Parathyroid adenoma (tissue), 2 donors: ENCODE data around the gene SVIL.

Experiments
- H2AFZ ChIP-seq: fragments of 300-600 bp; sonication (generic); one replicate; pipeline ENCODE4 v1.7.0; 2017; ENCODE audit warnings: antibody characterized with exemption, mild to moderate bottlenecking
- H3K27ac ChIP-seq: fragments of 300-600 bp; sonication (generic); one replicate; pipeline ENCODE4 v1.7.0; 2017
- H3K27me3 ChIP-seq: fragments of 300-600 bp; sonication (generic); one replicate; pipeline ENCODE4 v1.7.0; 2017; ENCODE audit warnings: low read length; ENCODE audit not compliant: control insufficient read depth, insufficient read depth
- H3K36me3 ChIP-seq: fragments of 300-600 bp; sonication (generic); one replicate; pipeline ENCODE4 v1.7.0; 2017; ENCODE audit warnings: low read length; ENCODE audit not compliant: control insufficient read depth, insufficient read depth
- H3K4me1 ChIP-seq: fragments of 300-600 bp; sonication (generic); one replicate; pipeline ENCODE4 v1.7.0; 2017; ENCODE audit warnings: control low read depth
- H3K4me2 ChIP-seq: fragments of 300-600 bp; sonication (generic); one replicate; pipeline ENCODE4 v1.7.0; 2017; ENCODE audit warnings: low read length
- H3K4me3 ChIP-seq: fragments of 300-600 bp; sonication (generic); one replicate; pipeline ENCODE4 v1.7.0; 2017; ENCODE audit warnings: low read depth, low read length
- H3K79me2 ChIP-seq: fragments of 300-600 bp; sonication (generic); one replicate; pipeline ENCODE4 v1.7.0; 2017; ENCODE audit warnings: control low read depth
- H3K9ac ChIP-seq: fragments of 300-600 bp; sonication (generic); one replicate; pipeline ENCODE4 v1.7.0; 2017; ENCODE audit warnings: mild to moderate bottlenecking
- H3K9me3 ChIP-seq: fragments of 300-600 bp; sonication (generic); one replicate; pipeline ENCODE4 v1.7.0; 2017; ENCODE audit warnings: low read length; ENCODE audit not compliant: control insufficient read depth
- CTCF ChIP-seq: fragments of 300-600 bp; sonication (generic); IDR thresholded peaks from one replicate; pipeline ENCODE4 v1.7.0; 2017; ENCODE audit warnings: antibody characterized with exemption, mild to moderate bottlenecking
- donor health status: primary hyperparathyroidism.

The SVIL gene

GRCh38 chr10:29675984-29676383, 41.2 kb upstream of the SVIL start:
- peaks cover 20% of the 10 kb centered on the region for H3K79me2 ChIP-seq
- H3K9me3 ChIP-seq: no peaks in the 10 kb centered on the region
- no peaks in the 10 kb centered on the region for H3K36me3 ChIP-seq
- no peak overlapping the region for H3K4me2 ChIP-seq
- H3K4me1 ChIP-seq: peaks cover 2% of the 10 kb centered on the region
- no peaks in the 10 kb centered on the region for H3K27me3 ChIP-seq
- no peak overlapping the region for H3K4me3 ChIP-seq
- H3K27ac ChIP-seq: no peak overlapping the region
- no peak for TF ChIP-seq CTCF
- no peak overlapping the region for H2AFZ ChIP-seq
- H3K9ac ChIP-seq: no peak overlapping the region

- no peak for TF ChIP-seq CTCF
- peaks cover 9% of the 10 kb centered on the region for H3K79me2 ChIP-seq
- H3K27me3 ChIP-seq: no peaks in the 10 kb centered on the region
- H3K27ac ChIP-seq: no peak overlapping the region
- H3K4me3 ChIP-seq: no peak overlapping the region
- H2AFZ ChIP-seq: no peak overlapping the region
- no peaks in the 10 kb centered on the region for H3K9me3 ChIP-seq
- no peak overlapping the region for H3K4me2 ChIP-seq
- no peaks in the 10 kb centered on the region for H3K36me3 ChIP-seq
- H3K9ac ChIP-seq: no peak overlapping the region
- H3K4me1 ChIP-seq: peaks cover 2% of the 10 kb centered on the region
Measured at GRCh38 chr10:29671968-29672367, 37.2 kb upstream of the SVIL start.

- Histone ChIP-seq H3K9me3 (no peaks in the 10 kb centered on the region), H3K36me3 (no peaks in the 10 kb centered on the region), H2AFZ (no peak overlapping the region), H3K79me2 (peaks cover 9% of the 10 kb centered on the region), H3K27me3 (no peaks in the 10 kb centered on the region), H3K4me2 (no peak overlapping the region), H3K4me3 (no peak overlapping the region), H3K27ac (no peak overlapping the region), H3K9ac (no peak overlapping the region), H3K4me1 (peaks cover 5% of the 10 kb centered on the region)
- no peak for TF ChIP-seq CTCF
Measured at GRCh38 chr10:29671228-29671780, 36.5 kb upstream of the SVIL start.

- H3K4me3 ChIP-seq: no peak overlapping the region
- H3K4me2 ChIP-seq: no peak overlapping the region
- no peak overlapping the region for H3K9ac ChIP-seq
- H3K79me2 ChIP-seq: peaks cover 11% of the 10 kb centered on the region
- no peaks in the 10 kb centered on the region for H3K27me3 ChIP-seq
- H2AFZ ChIP-seq: no peak overlapping the region
- no peaks in the 10 kb centered on the region for H3K36me3 ChIP-seq
- peaks cover 6% of the 10 kb centered on the region for H3K4me1 ChIP-seq
- H3K27ac ChIP-seq: no peak overlapping the region
- no peaks in the 10 kb centered on the region for H3K9me3 ChIP-seq
- no peak for TF ChIP-seq CTCF
Measured at GRCh38 chr10:29670761-29671160, 36.0 kb upstream of the SVIL start.

- Histone ChIP-seq H3K27me3 (no peaks in the 10 kb centered on the region), H3K79me2 (peaks cover 15% of the 10 kb centered on the region), H3K9ac (no peak overlapping the region), H3K4me3 (no peak overlapping the region), H2AFZ (no peak overlapping the region), H3K36me3 (no peaks in the 10 kb centered on the region), H3K4me1 (peaks cover 6% of the 10 kb centered on the region), H3K4me2 (no peak overlapping the region), H3K9me3 (no peaks in the 10 kb centered on the region), H3K27ac (no peak overlapping the region)
- TF ChIP-seq CTCF: no peak
Measured at GRCh38 chr10:29669149-29669548, 34.4 kb upstream of the SVIL start.
